Upper lobe of left lung (tissue), 6 donors: ENCODE data around the gene DDX1. TPM values are rescaled to one million over a fixed set of nuclear protein-coding genes. Genes with fewer than 3 reads are reported as not detected.

Source experiments
- ATAC-seq, 2 donors: fragments of 200-7000 bp; cut with Tn5 transposase; one replicate each; pipeline ENCODE4 v1.9.1; 2022; ENCODE audit warnings: mild to moderate bottlenecking in 2 of 2, moderate library complexity in 2 of 2; ENCODE audit not compliant: low FRiP score in 2 of 2
- DNase-seq, 2 donors: peaks; one replicate each; pipeline ENCODE4 v3.0.0-alpha.2; 2019 to 2020
- H3K27ac ChIP-seq, 4 donors: fragments of 200-600 bp; sonication (generic); one replicate each; pipeline ENCODE4 v1.5.1; 2016 to 2019
- H3K27me3 ChIP-seq, 4 donors: fragments of 200-600 bp; sonication (generic); one replicate each; pipeline ENCODE4 v1.5.1; 2017 to 2019
- H3K36me3 ChIP-seq, 4 donors: fragments of 200-600 bp; sonication (generic); one replicate each; pipeline ENCODE4 v1.5.1; 2016 to 2019
- H3K4me1 ChIP-seq, 4 donors: fragments of 200-600 bp; sonication (generic); one replicate each; pipeline ENCODE4 v1.5.1; 2018 to 2019
- H3K4me3 ChIP-seq, 4 donors: fragments of 200-600 bp; sonication (generic); one replicate each; pipeline ENCODE4 v1.5.1; 2017 to 2019; ENCODE audit warnings: mild to moderate bottlenecking in 2 of 4, moderate library complexity in 1 of 4
- H3K9me3 ChIP-seq, 4 donors: fragments of 200-600 bp; sonication (generic); one replicate each; pipeline ENCODE4 v1.5.1; 2018 to 2019
- EP300 ChIP-seq, 4 donors: sonication (generic); formaldehyde crosslinking; IDR thresholded peaks; one replicate each; pipeline ENCODE4 v1.5.1; 2017; ENCODE audit warnings: antibody characterized with exemption in 4 of 4, control low read depth in 2 of 4
- POLR2A ChIP-seq, 4 donors: fragments of 450-650 bp; IDR thresholded peaks; one replicate each; pipeline ENCODE4 v1.5.1; 2016 to 2017; ENCODE audit warnings: antibody characterized with exemption in 4 of 4, mild to moderate bottlenecking in 2 of 4
- POLR2AphosphoS5 ChIP-seq, 2 donors: sonication (generic); formaldehyde crosslinking; IDR thresholded peaks; one replicate each; pipeline ENCODE4 v1.5.1; 2017; ENCODE audit warnings: antibody characterized with exemption in 2 of 2
- whole genome bisulfite sequencing, 2 donors: methylation state at CpG; one replicate each; pipeline ENCODE4 v1.1.5; 2017 to 2018; 5-methylcytosine and 5-hydroxymethylcytosine counted together
- total RNA-seq, 6 donors: library from RNA; depleted of rRNA in 4 of 6; stranded (reverse); fragments of >200 nt in 4 of 6; gene quantifications; one replicate each; pipeline versions ENCODE4 v1.1.0 to v1.2.1, GENCODE V29; 2016 to 2021
- TF ChIP-seq, protein P1 (sequence below), 6 experiments: fragments of 450-650 bp in 4 of 6; fragments of 200-600 bp in 2 of 6; sonication (generic) in 2 of 6; IDR thresholded peaks; one replicate each; pipeline ENCODE4 v1.5.1; 2016 to 2019; ENCODE audit warnings: antibody characterized with exemption in 6 of 6
- donor health status: DM: no; HTN: no; CAD: no; lungs with moderate emphysema.
- donor health status: DM: no; HTN: yes; CAD: no; lungs with severe emphysema.

The DDX1 gene
- total RNA-seq, 6 donors from 2014 or later: 40.9 to 78.5 (median 53.0) TPM

DNA sequence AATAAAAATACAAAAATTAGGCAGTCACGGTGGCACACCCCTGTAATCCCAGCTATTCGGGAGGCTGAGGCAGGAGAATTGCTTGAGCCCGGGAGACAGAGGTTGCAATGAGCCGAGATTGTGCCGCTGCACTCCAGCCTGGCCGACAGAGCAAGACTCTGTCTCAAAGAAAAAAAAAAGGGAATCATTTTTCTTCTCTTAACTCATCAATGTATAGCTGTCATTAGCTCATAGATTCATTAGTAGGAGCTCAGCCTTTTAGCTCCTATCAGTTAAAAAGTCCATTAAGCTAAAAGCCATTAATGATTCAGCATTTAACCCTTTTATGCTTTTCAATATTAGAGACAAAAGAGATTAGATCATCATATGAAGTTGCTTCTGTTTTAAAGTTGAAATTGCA is 24.8 kb upstream of the DDX1 start:
- 92 to 93% methylated on average over 6 of the region's 6 CpGs for WGBS, 2 donors
- Histone ChIP-seq H3K36me3 (no peaks in the 10 kb centered on the region), H3K27ac (no peak overlapping the region), H3K9me3 (no peaks in the 10 kb centered on the region), H3K4me3 (no peak overlapping the region), H3K4me1 (no peaks in the 10 kb centered on the region), H3K27me3 (no peaks in the 10 kb centered on the region)
- TF ChIP-seq, protein P1, sequence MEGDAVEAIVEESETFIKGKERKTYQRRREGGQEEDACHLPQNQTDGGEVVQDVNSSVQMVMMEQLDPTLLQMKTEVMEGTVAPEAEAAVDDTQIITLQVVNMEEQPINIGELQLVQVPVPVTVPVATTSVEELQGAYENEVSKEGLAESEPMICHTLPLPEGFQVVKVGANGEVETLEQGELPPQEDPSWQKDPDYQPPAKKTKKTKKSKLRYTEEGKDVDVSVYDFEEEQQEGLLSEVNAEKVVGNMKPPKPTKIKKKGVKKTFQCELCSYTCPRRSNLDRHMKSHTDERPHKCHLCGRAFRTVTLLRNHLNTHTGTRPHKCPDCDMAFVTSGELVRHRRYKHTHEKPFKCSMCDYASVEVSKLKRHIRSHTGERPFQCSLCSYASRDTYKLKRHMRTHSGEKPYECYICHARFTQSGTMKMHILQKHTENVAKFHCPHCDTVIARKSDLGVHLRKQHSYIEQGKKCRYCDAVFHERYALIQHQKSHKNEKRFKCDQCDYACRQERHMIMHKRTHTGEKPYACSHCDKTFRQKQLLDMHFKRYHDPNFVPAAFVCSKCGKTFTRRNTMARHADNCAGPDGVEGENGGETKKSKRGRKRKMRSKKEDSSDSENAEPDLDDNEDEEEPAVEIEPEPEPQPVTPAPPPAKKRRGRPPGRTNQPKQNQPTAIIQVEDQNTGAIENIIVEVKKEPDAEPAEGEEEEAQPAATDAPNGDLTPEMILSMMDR (IDR thresholded peaks at IDR 0.05): no peak
- TF ChIP-seq EP300 (IDR thresholded peaks at IDR 0.05) (no peak), POLR2A (IDR thresholded peaks at IDR 0.05) (no peak), POLR2AphosphoS5 (IDR thresholded peaks at IDR 0.05) (no peak)
- DNase-seq (no peak), ATAC-seq (no peak)

DNA sequence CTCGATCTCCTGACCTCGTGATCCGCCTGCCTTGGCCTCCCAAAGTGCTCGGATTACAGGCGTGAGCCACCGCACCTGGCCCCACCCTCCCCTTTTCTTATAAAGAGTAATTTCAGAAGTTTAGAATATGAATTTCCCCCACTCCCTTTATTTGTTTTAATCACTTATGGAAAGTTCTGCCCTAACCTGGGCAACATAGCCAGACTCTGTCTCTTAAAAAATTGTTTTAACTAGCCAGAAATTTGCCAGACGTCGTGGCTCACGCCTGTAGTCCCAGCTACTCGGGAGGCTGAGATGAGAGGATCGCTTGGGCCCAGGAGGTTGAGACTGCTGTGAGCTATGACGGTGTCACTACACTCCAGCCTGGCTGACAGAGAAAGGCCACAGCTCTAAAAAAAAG is 22.8 kb upstream of the DDX1 start:
- ATAC-seq (no peak), DNase-seq (no peak)
- 94% methylated on average over 12 of the region's 12 CpGs for WGBS, 2 donors

DNA sequence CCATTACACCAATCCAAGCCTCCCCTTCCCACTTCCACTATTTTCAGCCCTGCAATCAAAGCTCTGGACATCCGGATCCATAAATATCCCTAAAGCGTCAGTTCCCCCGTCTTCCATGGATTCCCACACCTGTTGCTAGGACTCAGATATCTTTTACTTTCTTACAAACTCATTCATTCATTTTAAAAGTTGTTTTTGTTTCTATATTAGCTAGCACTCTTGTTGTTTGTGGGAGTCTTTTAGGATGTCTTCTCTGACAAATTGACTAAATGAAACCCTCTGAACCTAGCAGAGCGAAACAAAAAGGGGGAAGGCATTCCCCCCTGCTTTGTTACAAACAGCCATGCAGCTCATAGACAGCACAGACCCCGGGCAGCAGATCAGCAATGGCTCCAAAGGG is 21.6 kb upstream of the DDX1 start:
- DNase-seq: no peak
- Histone ChIP-seq H3K9me3 (no peaks in the 10 kb centered on the region), H3K27ac (no peak overlapping the region), H3K36me3 (no peaks in the 10 kb centered on the region), H3K27me3 (no peaks in the 10 kb centered on the region), H3K4me1 (no peaks in the 10 kb centered on the region), H3K4me3 (no peak overlapping the region)
- 78 to 83% methylated on average over 5 of the region's 5 CpGs for WGBS, 2 donors
- no peak for ATAC-seq
- TF ChIP-seq EP300 (IDR thresholded peaks at IDR 0.05): no peak
- no peak for TF ChIP-seq POLR2A (IDR thresholded peaks at IDR 0.05)
- TF ChIP-seq, protein P1 (IDR thresholded peaks at IDR 0.05): no peak
- TF ChIP-seq POLR2AphosphoS5 (IDR thresholded peaks at IDR 0.05): no peak

More for the DNA sequence above, 22.8 kb upstream of the DDX1 start:
- no peaks in the 10 kb centered on the region for H3K9me3 ChIP-seq
- TF ChIP-seq EP300 (IDR thresholded peaks at IDR 0.05) (no peak), POLR2A (IDR thresholded peaks at IDR 0.05) (no peak), POLR2AphosphoS5 (IDR thresholded peaks at IDR 0.05) (no peak)
- TF ChIP-seq, protein P1 (IDR thresholded peaks at IDR 0.05): no peak
- H3K4me3 ChIP-seq: no peak overlapping the region
- no peak overlapping the region for H3K27ac ChIP-seq
- no peaks in the 10 kb centered on the region for H3K27me3 ChIP-seq
- no peaks in the 10 kb centered on the region for H3K36me3 ChIP-seq
- H3K4me1 ChIP-seq: no peaks in the 10 kb centered on the region

DNA sequence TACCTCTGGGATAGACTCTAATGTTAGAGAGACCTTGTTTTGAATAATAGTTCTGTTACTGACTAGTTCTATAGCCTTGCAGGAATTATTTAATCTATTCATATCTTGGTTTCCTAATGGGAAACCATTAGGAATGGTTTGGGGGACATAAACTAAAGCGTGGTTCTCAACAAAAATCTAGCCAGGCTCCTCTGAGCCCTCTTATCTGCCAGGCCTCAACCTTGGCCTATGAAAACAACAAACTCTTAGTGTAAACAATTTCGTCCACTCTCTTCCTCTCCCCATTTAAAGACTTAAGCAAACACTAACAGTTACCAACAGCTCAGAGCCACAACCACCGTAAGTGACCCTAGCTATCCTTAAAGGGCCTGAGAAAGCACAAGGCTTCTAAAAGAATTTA is 19.9 kb upstream of the DDX1 start:
- TF ChIP-seq EP300 (IDR thresholded peaks at IDR 0.05): no peak
- no peak for TF ChIP-seq POLR2AphosphoS5 (IDR thresholded peaks at IDR 0.05)
- TF ChIP-seq POLR2A (IDR thresholded peaks at IDR 0.05): no peak
- TF ChIP-seq, protein P1 (IDR thresholded peaks at IDR 0.05): no peak
- no peak overlapping the region for H3K27ac ChIP-seq
- no peak overlapping the region for H3K4me3 ChIP-seq
- DNase-seq (no peak), ATAC-seq (no peak)
- no peaks in the 10 kb centered on the region for H3K9me3 ChIP-seq
- H3K4me1 ChIP-seq: no peaks in the 10 kb centered on the region
- 46 to 52% methylated on average over 3 of the region's 3 CpGs for WGBS, 2 donors
- H3K36me3 ChIP-seq: no peaks in the 10 kb centered on the region
- H3K27me3 ChIP-seq: no peaks in the 10 kb centered on the region

DNA sequence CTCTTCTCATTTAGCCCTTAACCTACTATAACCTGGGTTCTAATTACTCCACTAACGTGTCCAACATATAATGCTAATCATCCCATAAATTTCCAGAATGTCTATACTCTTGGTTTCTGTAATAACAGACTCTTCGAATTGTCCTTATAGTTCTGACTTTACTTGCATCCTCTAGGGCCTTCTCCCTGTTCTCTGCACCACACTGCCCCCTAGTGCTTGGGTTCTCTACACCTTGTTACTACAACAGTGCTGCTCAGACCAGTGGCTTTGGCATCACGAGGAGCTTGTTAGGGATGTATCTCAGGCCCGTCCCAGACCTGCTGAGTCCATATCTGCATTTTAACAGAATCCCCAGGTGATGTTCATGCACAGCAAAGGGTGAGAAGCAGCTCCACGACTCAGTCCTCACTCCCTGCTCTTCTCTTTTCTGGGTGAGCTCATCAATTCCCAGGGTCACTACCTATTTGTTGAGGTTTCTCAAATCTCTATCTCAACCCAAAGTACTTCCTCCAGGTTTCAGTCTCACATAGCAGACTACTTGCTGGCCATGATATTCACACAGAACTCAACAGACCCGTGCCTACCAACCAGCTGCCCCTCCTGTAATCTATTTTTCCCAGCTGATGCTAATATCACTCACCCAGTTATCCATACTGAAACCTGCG is 14.5 kb upstream of the DDX1 start:
- peak in 1 of 2 donors; percentile 82 for DNase-seq
- Histone ChIP-seq H3K4me1 (no peaks in the 10 kb centered on the region), H3K9me3 (no peaks in the 10 kb centered on the region), H3K4me3 (no peak overlapping the region), H3K27me3 (no peaks in the 10 kb centered on the region), H3K27ac (no peak overlapping the region), H3K36me3 (no peaks in the 10 kb centered on the region)
- peak; percentile 86 to 89 for ATAC-seq
- TF ChIP-seq POLR2A (IDR thresholded peaks at IDR 0.05) (no peak), EP300 (IDR thresholded peaks at IDR 0.05) (no peak), POLR2AphosphoS5 (IDR thresholded peaks at IDR 0.05) (no peak)
- TF ChIP-seq, protein P1 (IDR thresholded peaks at IDR 0.05): peak; percentile 54 to 72 (median 67)
- WGBS, 2 donors: 19 to 23% methylated on average over 7 of the region's 7 CpGs
